HepG2 (cell line): ENCODE data around the gene NXPE3. TPM values are rescaled to one million over a fixed set of nuclear protein-coding genes. Genes with fewer than 3 reads are reported as not detected.
A peak's percentile ranks its signal among the peaks of the same experiment; 100 is the strongest.

Source experiments
- ADNP ChIP-seq: sonication (generic); formaldehyde crosslinking; IDR thresholded peaks from 2 replicates; pipeline ENCODE4 v1.4.0; 2020; ENCODE audit warnings: missing genetic modification reagents
- BRF2 ChIP-seq: sonication (generic); formaldehyde crosslinking; IDR thresholded peaks from 2 replicates; pipeline ENCODE4 v1.8.1; 2022; ENCODE audit warnings: mild to moderate bottlenecking, missing genetic modification reagents
- ELF4 ChIP-seq: sonication (generic); formaldehyde crosslinking; IDR thresholded peaks from 2 replicates; pipeline ENCODE4 v1.5.0; 2020; ENCODE audit warnings: missing genetic modification reagents, mild to moderate bottlenecking, moderate library complexity, borderline replicate concordance
- FOXO1 ChIP-seq: sonication (generic); formaldehyde crosslinking; IDR thresholded peaks from 2 replicates; pipeline ENCODE4 v1.4.0; 2020; ENCODE audit warnings: missing genetic modification reagents
- GABPB1 ChIP-seq: IDR thresholded peaks from 2 replicates; pipeline ENCODE4 v1.6.1; 2016; ENCODE audit warnings: mild to moderate bottlenecking, missing genetic modification reagents, moderate library complexity, missing compliant biosample characterization
- HMGXB4 ChIP-seq, 2 experiments: sonication (generic) in 1 of 2; formaldehyde crosslinking in 1 of 2; IDR thresholded peaks; 2 replicates each; pipeline versions ENCODE4 v1.4.0 to v1.6.1; 2018 to 2020; ENCODE audit warnings: missing genetic modification reagents in 2 of 2, borderline replicate concordance in 1 of 2, low read depth in 1 of 2, mild to moderate bottlenecking in 1 of 2, missing biosample characterization in 1 of 2
- IRF2 ChIP-seq: IDR thresholded peaks from 2 replicates; pipeline ENCODE4 v1.6.1; 2018; ENCODE audit warnings: missing genetic modification reagents, missing compliant biosample characterization
- KMT2B ChIP-seq: IDR thresholded peaks from 2 replicates; pipeline ENCODE4 v1.6.1; 2016; ENCODE audit warnings: missing genetic modification reagents, missing compliant biosample characterization
- LCORL ChIP-seq, 2 experiments: fragments of 450-650 bp in 1 of 2; sonication (generic) in 1 of 2; formaldehyde crosslinking in 1 of 2; IDR thresholded peaks; 2 replicates each; pipeline versions ENCODE4 v1.5.0 to v1.6.1; 2017 to 2020; ENCODE audit warnings: antibody characterized with exemption in 1 of 2, missing genetic modification reagents in 1 of 2
- NCOA2 ChIP-seq: sonication (generic); formaldehyde crosslinking; IDR thresholded peaks from 2 replicates; pipeline ENCODE4 v1.8.0; 2022; ENCODE audit warnings: inconsistent platforms
- PLSCR1 ChIP-seq: sonication (generic); formaldehyde crosslinking; IDR thresholded peaks from 2 replicates; pipeline ENCODE4 v1.5.0; 2020; ENCODE audit warnings: missing genetic modification reagents, mild to moderate bottlenecking, borderline replicate concordance
- POLR2AphosphoS5 ChIP-seq: IDR thresholded peaks from 2 replicates; pipeline ENCODE4 v1.6.1; 2012; ENCODE audit warnings: low read depth, low read length
- POLR2G ChIP-seq: fragments of 200-400 bp; formaldehyde crosslinking; IDR thresholded peaks from 2 replicates; pipeline ENCODE4 v1.6.1; 2018; ENCODE audit warnings: mild to moderate bottlenecking, low read depth, low read length, moderate library complexity
- PTBP1 ChIP-seq: fragments of 200-400 bp; formaldehyde crosslinking; IDR thresholded peaks from 2 replicates; pipeline ENCODE4 v1.6.1; 2018; ENCODE audit warnings: low read length, low read depth; ENCODE audit not compliant: poor library complexity, severe bottlenecking
- TFDP2 ChIP-seq: sonication (generic); formaldehyde crosslinking; IDR thresholded peaks from 2 replicates; pipeline ENCODE4 v1.4.0; 2020; ENCODE audit warnings: missing genetic modification reagents
- ZBTB10 ChIP-seq: sonication (generic); formaldehyde crosslinking; IDR thresholded peaks from 2 replicates; pipeline ENCODE4 v1.4.0; 2020; ENCODE audit warnings: missing genetic modification reagents, borderline replicate concordance
- ZNF704 ChIP-seq: sonication (generic); formaldehyde crosslinking; IDR thresholded peaks from 2 replicates; pipeline ENCODE4 v1.8.1; 2023; ENCODE audit warnings: mild to moderate bottlenecking, inconsistent platforms, moderate library complexity, missing genetic modification reagents, borderline replicate concordance
- polyA plus RNA-seq, 8 experiments: library from polyadenylated mRNA; depleted of rRNA in 3 of 8; stranded (reverse) in 7 of 8; unstranded in 1 of 8; fragments of >200 nt; fragmentation: Illumina TruSeq in 4 of 8; extraction: Trizol in 4 of 8; gene quantifications; 2 replicates each; pipeline versions ENCODE4 v1.2.1 to v1.2.3, GENCODE V29; 2011 to 2016; ENCODE audit warnings: low read depth in 4 of 8, missing spikeins in 1 of 8, mixed read lengths in 1 of 8; ENCODE audit not compliant: insufficient read depth in 1 of 8
- total RNA-seq, 5 experiments: library from RNA; depleted of rRNA; stranded (reverse); fragments of >200 nt; fragmentation: Illumina TruSeq; extraction: Trizol; gene quantifications; 2 replicates each; pipeline ENCODE4 v1.2.3, GENCODE V29; 2016; ENCODE audit warnings: low read depth in 1 of 5

Gene NXPE3
- total and polyA plus RNA-seq, 2 of the 13 experiments (the other 11 are each of a cell fraction or from before 2014, with no cell fraction given) = 3.5 to 4.7 TPM

- TF ChIP-seq ZNF704 (no peak), ELF4 (CRISPR knock-in tag) (no peak; the same call in 1 of the 2 replicates), TFDP2 (CRISPR knock-in tag) (peak; percentile 77), PLSCR1 (CRISPR knock-in tag) (no peak), LCORL (IDR thresholded peaks at IDR 0.05) (no peak), LCORL (CRISPR knock-in tag; IDR thresholded peaks at IDR 0.05) (peak; percentile 79), POLR2AphosphoS5 (peak; percentile 94), GABPB1 (peak; percentile 73), HMGXB4 (CRISPR knock-in tag; IDR thresholded peaks at IDR 0.05; ENCODE audit: borderline replicate concordance in 1 of 2, low read depth in 1 of 2) (peak; percentile 15 to 52; a peak in 3 of 4 replicates), PTBP1 (no peak), FOXO1 (peak; percentile 67; the same call in 1 of the 2 replicates), NCOA2 (CRISPR knock-in tag) (peak; percentile 75), IRF2 (peak; percentile 47; the same call in 1 of the 2 replicates), KMT2B (no peak; the same call in 1 of the 2 replicates), POLR2G (peak; percentile 98), ADNP (no peak), BRF2 (CRISPR knock-in tag) (peak; percentile 90), ZBTB10 (no peak)
These were observed 70.0 kb downstream of the NXPE3 start, which contains the start of gene NFKBIZ (continued) for GRCh38 chr3:101848754-101849713.
